KMS-11 (cell line): ENCODE results near the gene ITGA11.

Source experiments
- H2AFZ ChIP-seq: fragments of 200-600 bp; sonication (generic); 2 replicates; pipeline ENCODE4 v1.6.1; 2016; ENCODE audit warnings: antibody characterized with exemption, mixed run types, low read depth
- H3K27ac ChIP-seq: fragments of 200-600 bp; sonication (generic); 2 replicates; pipeline ENCODE4 v1.6.1; 2016; ENCODE audit warnings: mild to moderate bottlenecking, mixed run types
- H3K27me3 ChIP-seq: fragments of 200-600 bp; sonication (generic); 2 replicates; pipeline ENCODE4 v1.6.1; 2017; ENCODE audit warnings: mild to moderate bottlenecking, low read depth, mixed run types, moderate library complexity; ENCODE audit not compliant: insufficient read depth
- H3K36me3 ChIP-seq: fragments of 200-600 bp; sonication (generic); 2 replicates; pipeline ENCODE4 v1.6.1; 2017; ENCODE audit warnings: mild to moderate bottlenecking, mixed run types; ENCODE audit not compliant: insufficient read depth
- H3K4me1 ChIP-seq: fragments of 200-600 bp; sonication (generic); 2 replicates; pipeline ENCODE4 v1.6.1; 2016; ENCODE audit warnings: mild to moderate bottlenecking, low read depth, mixed run types; ENCODE audit not compliant: poor library complexity, severe bottlenecking
- H3K4me2 ChIP-seq: fragments of 200-600 bp; sonication (generic); 2 replicates; pipeline ENCODE4 v1.7.0; 2016; ENCODE audit warnings: mild to moderate bottlenecking, mixed run types
- H3K4me3 ChIP-seq: fragments of 200-600 bp; sonication (generic); IDR thresholded peaks from 2 replicates; pipeline ENCODE4 v1.6.1; 2017; ENCODE audit warnings: low read depth, low read length, mixed read lengths; ENCODE audit not compliant: insufficient read depth
- H3K79me2 ChIP-seq: fragments of 200-600 bp; sonication (generic); 2 replicates; pipeline ENCODE4 v1.6.1; 2016; ENCODE audit warnings: low read depth, mixed run types; ENCODE audit not compliant: insufficient read depth
- H3K9ac ChIP-seq: fragments of 200-600 bp; sonication (generic); 2 replicates; pipeline ENCODE4 v1.6.1; 2016; ENCODE audit warnings: mild to moderate bottlenecking, mixed run types
- H4K20me1 ChIP-seq: fragments of 200-600 bp; sonication (generic); 2 replicates; pipeline ENCODE4 v1.6.1; 2016; ENCODE audit warnings: mild to moderate bottlenecking, mixed run types; ENCODE audit not compliant: insufficient read depth
- CTCF ChIP-seq: fragments of 200-600 bp; sonication (generic); conservative IDR thresholded peaks from 2 replicates; pipeline ENCODE4 v1.6.1; 2017; ENCODE audit warnings: low read depth, mild to moderate bottlenecking, antibody characterized with exemption, low read length, moderate library complexity, mixed read lengths

Gene ITGA11

GRCh38 chr15:68261241-68261640, 170.7 kb downstream of the ITGA11 start:
- Histone ChIP-seq H3K79me2 (no peaks in the 10 kb centered on the region), H3K4me2 (no peak overlapping the region), H3K36me3 (no peaks in the 10 kb centered on the region), H3K4me1 (no peaks in the 10 kb centered on the region), H3K9ac (no peak overlapping the region), H4K20me1 (no peaks in the 10 kb centered on the region), H3K27me3 (no peaks in the 10 kb centered on the region), H2AFZ (no peak overlapping the region), H3K27ac (no peak overlapping the region), H3K4me3 (no peak overlapping the region)
- no peak for TF ChIP-seq CTCF

GRCh38 chr15:68259883-68260282, 172.1 kb downstream of the ITGA11 start:
- no peak for TF ChIP-seq CTCF
- no peaks in the 10 kb centered on the region for H3K4me1 ChIP-seq
- no peaks in the 10 kb centered on the region for H3K79me2 ChIP-seq
- H3K4me2 ChIP-seq, result no peak overlapping the region
- no peak overlapping the region for H2AFZ ChIP-seq
- H3K9ac ChIP-seq, result no peak overlapping the region
- H3K36me3 ChIP-seq, result no peaks in the 10 kb centered on the region
- H3K27me3 ChIP-seq, result no peaks in the 10 kb centered on the region
- H3K4me3 ChIP-seq, result no peak overlapping the region
- H3K27ac ChIP-seq, result no peak overlapping the region
- H4K20me1 ChIP-seq, result no peaks in the 10 kb centered on the region

- Histone ChIP-seq H3K27me3 (no peaks in the 10 kb centered on the region), H3K79me2 (no peaks in the 10 kb centered on the region), H3K36me3 (no peaks in the 10 kb centered on the region), H2AFZ (no peak overlapping the region), H3K4me3 (no peak overlapping the region), H3K9ac (no peak overlapping the region), H3K4me1 (no peaks in the 10 kb centered on the region), H4K20me1 (no peaks in the 10 kb centered on the region), H3K27ac (no peak overlapping the region), H3K4me2 (no peak overlapping the region)
- no peak for TF ChIP-seq CTCF
These were observed 173.3 kb downstream of the ITGA11 start for GRCh38 chr15:68258692-68259091.

- Histone ChIP-seq H3K27ac (no peak overlapping the region), H3K36me3 (no peaks in the 10 kb centered on the region), H3K4me3 (no peak overlapping the region), H2AFZ (no peak overlapping the region), H3K79me2 (no peaks in the 10 kb centered on the region), H3K9ac (no peak overlapping the region), H3K27me3 (no peaks in the 10 kb centered on the region), H3K4me1 (peaks cover 4% of the 10 kb centered on the region), H3K4me2 (no peak overlapping the region), H4K20me1 (no peaks in the 10 kb centered on the region)
- no peak for TF ChIP-seq CTCF
These were observed 175.1 kb downstream of the ITGA11 start for GRCh38 chr15:68256675-68257450.
